Endothelial cell of umbilical vein (primary cell): ENCODE measurements around the gene PGGT1B.

Source experiments
- CTCF ChIP-seq, 2 donors: IDR thresholded peaks; 1 replicate in 1 of 2; 2 replicates in 1 of 2; pipeline ENCODE4 v1.5.1; 2011; ENCODE audit warnings: low read length in 2 of 2, mild to moderate bottlenecking in 2 of 2, moderate library complexity in 2 of 2, control low read depth in 1 of 2, inconsistent platforms in 1 of 2, low read depth in 1 of 2; ENCODE audit not compliant: insufficient read depth in 1 of 2; ENCODE audit errors: extremely low read depth in 1 of 2
- EZH2 ChIP-seq: IDR thresholded peaks from 2 replicates; pipeline ENCODE4 v1.6.1; 2012; ENCODE audit warnings: borderline replicate concordance, low read depth, mild to moderate bottlenecking, moderate library complexity, low read length, inconsistent platforms; ENCODE audit not compliant: severe bottlenecking
- MAX ChIP-seq: IDR thresholded peaks from 2 replicates; pipeline ENCODE4 v1.6.1; 2011; ENCODE audit not compliant: insufficient read depth, insufficient read length
- MYC ChIP-seq: IDR thresholded peaks from one replicate; pipeline ENCODE4 v1.6.1; 2011; ENCODE audit warnings: mild to moderate bottlenecking, low read depth, low read length
- POLR2A ChIP-seq: IDR thresholded peaks from 2 replicates; pipeline ENCODE4 v1.6.1; 2012; ENCODE audit warnings: low read depth, mild to moderate bottlenecking, control low read depth, low read length
- POLR2AphosphoS5 ChIP-seq: IDR thresholded peaks from 2 replicates; pipeline ENCODE4 v1.6.1; 2012; ENCODE audit warnings: low read depth, mild to moderate bottlenecking, control low read depth, low read length, moderate library complexity; ENCODE audit not compliant: insufficient read depth

GRCh38 chr5:115229606-115230005, 33.1 kb downstream of the PGGT1B start:
- TF ChIP-seq CTCF (IDR thresholded peaks at IDR 0.05; ENCODE audit: extremely low read depth in 1 of 2, insufficient read depth in 1 of 2, low read depth in 1 of 2, low read length in 2 of 2): no peak
- TF ChIP-seq EZH2: no peak
- no peak for TF ChIP-seq MAX
- no peak for TF ChIP-seq POLR2A
- no peak for TF ChIP-seq POLR2AphosphoS5
- no peak for TF ChIP-seq MYC
